ENCODE results near the gene MYO19.

Gene MYO19

GRCh38 chr17:36534840-36535668 is at the start of gene MYO19, which contains the start of gene PIGW:
MYO19 (minus strand) TSS chr17:36534868; CDS start chr17:36532538, 2,330 bp downstream.
PIGW (plus strand) TSS chr17:36534987; CDS start chr17:36537102, 2,115 bp downstream.
- H3K36me3 ChIP-seq = peaks cover 60% of the 10 kb centered on the region
- no peak for TF ChIP-seq CTCF (IDR thresholded peaks at IDR 0.05; ENCODE audit: low read depth, low read length)
- no peaks in the 10 kb centered on the region for H3K27me3 ChIP-seq (ENCODE audit: insufficient read depth, low read depth, severe bottlenecking)
- H3K27ac ChIP-seq = peak within 1 kb of the TSS; percentile 99
- peak; percentile 90 for DNase-seq
- peak within 1 kb of the TSS; percentile 96 for H3K4me3 ChIP-seq (ENCODE audit: low read depth, low read length)
- no peaks in the 10 kb centered on the region for H3K9me3 ChIP-seq (ENCODE audit: severe bottlenecking)

- Histone ChIP-seq H3K36me3 (peaks cover 76% of the 10 kb centered on the region), H3K27ac (no peak overlapping the region), H3K27me3 (ENCODE audit: insufficient read depth, low read depth, severe bottlenecking) (no peaks in the 10 kb centered on the region), H3K9me3 (ENCODE audit: severe bottlenecking) (no peaks in the 10 kb centered on the region), H3K4me3 (ENCODE audit: low read depth, low read length) (no peak overlapping the region)
- no peak for TF ChIP-seq CTCF (IDR thresholded peaks at IDR 0.05; ENCODE audit: low read depth, low read length)
- no peak for DNase-seq
Measured at GRCh38 chr17:36583787-36584186, 49.1 kb upstream of the MYO19 start.

GRCh38 chr17:36578671-36579070 is 44.0 kb upstream of the MYO19 start:
- Histone ChIP-seq H3K27ac (no peak overlapping the region), H3K4me3 (ENCODE audit: low read depth, low read length) (no peak overlapping the region), H3K36me3 (peaks cover 58% of the 10 kb centered on the region), H3K27me3 (ENCODE audit: insufficient read depth, low read depth, severe bottlenecking) (no peaks in the 10 kb centered on the region), H3K9me3 (ENCODE audit: severe bottlenecking) (no peaks in the 10 kb centered on the region)
- TF ChIP-seq CTCF (IDR thresholded peaks at IDR 0.05; ENCODE audit: low read depth, low read length) = no peak
- no peak for DNase-seq

- Histone ChIP-seq H3K4me3 (ENCODE audit: low read depth, low read length) (no peak overlapping the region), H3K27me3 (ENCODE audit: insufficient read depth, low read depth, severe bottlenecking) (no peaks in the 10 kb centered on the region), H3K9me3 (ENCODE audit: severe bottlenecking) (no peaks in the 10 kb centered on the region), H3K36me3 (peaks cover 61% of the 10 kb centered on the region), H3K27ac (no peak overlapping the region)
- TF ChIP-seq CTCF (IDR thresholded peaks at IDR 0.05; ENCODE audit: low read depth, low read length) = no peak
- no peak for DNase-seq
Measured at GRCh38 chr17:36576793-36577192, 42.1 kb upstream of the MYO19 start.

GRCh38 chr17:36575028-36575427 is 40.4 kb upstream of the MYO19 start:
- no peak for DNase-seq
- no peaks in the 10 kb centered on the region for H3K27me3 ChIP-seq (ENCODE audit: insufficient read depth, low read depth, severe bottlenecking)
- H3K36me3 ChIP-seq = peaks cover 59% of the 10 kb centered on the region
- no peaks in the 10 kb centered on the region for H3K9me3 ChIP-seq (ENCODE audit: severe bottlenecking)
- no peak overlapping the region for H3K4me3 ChIP-seq (ENCODE audit: low read depth, low read length)
- no peak for TF ChIP-seq CTCF (IDR thresholded peaks at IDR 0.05; ENCODE audit: low read depth, low read length)
- no peak overlapping the region for H3K27ac ChIP-seq
